MM.1S (cell line): ENCODE results near the gene NEUROD4.

Experiments
- DNase-seq: peaks from one replicate; pipeline ENCODE4 v3.0.0-alpha.2; 2015
- H2AFZ ChIP-seq: fragments of 300-600 bp; sonication (generic); 2 replicates; pipeline ENCODE4 v1.6.0; 2016; ENCODE audit warnings: antibody characterized with exemption, low read length
- H3F3A ChIP-seq: fragments of 300-600 bp; sonication (generic); 2 replicates; pipeline ENCODE4 v1.6.1; 2016; ENCODE audit warnings: mild to moderate bottlenecking, antibody characterized with exemption, low read length, moderate library complexity, mixed read lengths; ENCODE audit not compliant: insufficient read depth
- H3K27ac ChIP-seq: fragments of 300-600 bp; sonication (generic); 2 replicates; pipeline ENCODE4 v1.5.1; 2016; ENCODE audit warnings: mild to moderate bottlenecking, low read length
- H3K27me3 ChIP-seq: fragments of 300-600 bp; sonication (generic); replicated peaks from 2 replicates; pipeline ENCODE4 v1.6.0; 2016; ENCODE audit warnings: low read length; ENCODE audit not compliant: insufficient read depth
- H3K36me3 ChIP-seq: fragments of 300-600 bp; sonication (generic); replicated peaks from 2 replicates; pipeline ENCODE4 v1.6.1; 2016; ENCODE audit warnings: mild to moderate bottlenecking, low read length, mixed read lengths; ENCODE audit not compliant: insufficient read depth
- H3K4me1 ChIP-seq: fragments of 300-600 bp; sonication (generic); 2 replicates; pipeline ENCODE4 v1.6.1; 2016; ENCODE audit warnings: low read length, mixed read lengths
- H3K4me2 ChIP-seq: fragments of 300-600 bp; sonication (generic); 2 replicates; pipeline ENCODE4 v1.6.0; 2016; ENCODE audit warnings: low read depth, low read length
- H3K4me3 ChIP-seq: fragments of 300-600 bp; sonication (generic); 2 replicates; pipeline ENCODE4 v1.5.1; 2016; ENCODE audit warnings: low read length, mixed read lengths
- H3K79me2 ChIP-seq: fragments of 300-600 bp; sonication (generic); 2 replicates; pipeline ENCODE4 v1.6.1; 2016; ENCODE audit warnings: mixed run types, low read length, mixed read lengths
- H3K9ac ChIP-seq: fragments of 300-600 bp; sonication (generic); 2 replicates; pipeline ENCODE4 v1.6.1; 2016; ENCODE audit warnings: low read length, mixed read lengths
- H3K9me2 ChIP-seq: fragments of 300-600 bp; sonication (generic); replicated peaks from 2 replicates; pipeline ENCODE4 v1.6.1; 2016; ENCODE audit warnings: mild to moderate bottlenecking, low read length, mixed read lengths; ENCODE audit not compliant: insufficient read depth
- H3K9me3 ChIP-seq: fragments of 300-600 bp; sonication (generic); replicated peaks from 2 replicates; pipeline ENCODE4 v1.6.1; 2016; ENCODE audit warnings: mild to moderate bottlenecking, low read length, mixed read lengths; ENCODE audit not compliant: insufficient read depth
- H4K20me1 ChIP-seq: fragments of 300-600 bp; sonication (generic); 2 replicates; pipeline ENCODE4 v1.6.1; 2016; ENCODE audit warnings: mild to moderate bottlenecking, low read length, moderate library complexity, mixed read lengths; ENCODE audit not compliant: insufficient read depth
- EZH2 ChIP-seq: fragments of 300-600 bp; sonication (generic); optimal IDR thresholded peaks from 2 replicates; pipeline ENCODE3; 2017; ENCODE audit warnings: low read depth, mild to moderate bottlenecking, antibody characterized with exemption, low read length, mixed read lengths
- EZH2phosphoT487 ChIP-seq: fragments of 300-600 bp; sonication (generic); IDR thresholded peaks from 2 replicates; pipeline ENCODE4 v1.6.1; 2018; ENCODE audit warnings: antibody characterized with exemption, low read length
- TF ChIP-seq, protein P1 (sequence below): fragments of 300-600 bp; sonication (generic); IDR thresholded peaks from 2 replicates; pipeline ENCODE4 v1.5.1; 2016; ENCODE audit warnings: antibody characterized with exemption, low read length, mixed read lengths

NEUROD4 gene

DNA sequence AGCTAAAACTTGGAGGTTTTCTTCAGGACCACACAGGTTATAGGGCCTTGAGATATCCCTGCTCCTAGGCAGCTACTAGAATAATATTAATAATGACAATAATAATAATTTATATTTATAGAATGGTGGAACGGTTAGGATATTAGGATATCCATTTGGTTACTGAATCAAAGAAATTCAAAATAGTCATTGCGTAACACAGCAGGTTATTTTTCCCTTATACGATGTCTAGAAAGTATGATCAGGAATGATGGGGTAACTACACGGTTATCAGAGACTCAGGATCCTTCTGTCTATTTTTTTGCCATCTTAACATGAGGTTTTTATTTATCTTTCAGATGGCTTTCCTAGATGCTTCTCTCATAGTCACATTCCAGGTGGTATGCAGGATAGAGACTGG, 39.0 kb downstream of the NEUROD4 start:
- H3K9me3 ChIP-seq = no peaks in the 10 kb centered on the region
- no peaks in the 10 kb centered on the region for H3K79me2 ChIP-seq
- H3K9ac ChIP-seq = no peak overlapping the region
- peaks cover 13% of the 10 kb centered on the region for H3F3A ChIP-seq
- TF ChIP-seq EZH2 (no peak), EZH2phosphoT487 (no peak)
- TF ChIP-seq, protein P1, sequence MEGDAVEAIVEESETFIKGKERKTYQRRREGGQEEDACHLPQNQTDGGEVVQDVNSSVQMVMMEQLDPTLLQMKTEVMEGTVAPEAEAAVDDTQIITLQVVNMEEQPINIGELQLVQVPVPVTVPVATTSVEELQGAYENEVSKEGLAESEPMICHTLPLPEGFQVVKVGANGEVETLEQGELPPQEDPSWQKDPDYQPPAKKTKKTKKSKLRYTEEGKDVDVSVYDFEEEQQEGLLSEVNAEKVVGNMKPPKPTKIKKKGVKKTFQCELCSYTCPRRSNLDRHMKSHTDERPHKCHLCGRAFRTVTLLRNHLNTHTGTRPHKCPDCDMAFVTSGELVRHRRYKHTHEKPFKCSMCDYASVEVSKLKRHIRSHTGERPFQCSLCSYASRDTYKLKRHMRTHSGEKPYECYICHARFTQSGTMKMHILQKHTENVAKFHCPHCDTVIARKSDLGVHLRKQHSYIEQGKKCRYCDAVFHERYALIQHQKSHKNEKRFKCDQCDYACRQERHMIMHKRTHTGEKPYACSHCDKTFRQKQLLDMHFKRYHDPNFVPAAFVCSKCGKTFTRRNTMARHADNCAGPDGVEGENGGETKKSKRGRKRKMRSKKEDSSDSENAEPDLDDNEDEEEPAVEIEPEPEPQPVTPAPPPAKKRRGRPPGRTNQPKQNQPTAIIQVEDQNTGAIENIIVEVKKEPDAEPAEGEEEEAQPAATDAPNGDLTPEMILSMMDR = no peak
- no peaks in the 10 kb centered on the region for H3K36me3 ChIP-seq
- H4K20me1 ChIP-seq = no peaks in the 10 kb centered on the region
- H3K4me2 ChIP-seq = no peak overlapping the region
- H3K27me3 ChIP-seq = no peaks in the 10 kb centered on the region
- no peak for DNase-seq
- no peaks in the 10 kb centered on the region for H3K9me2 ChIP-seq
- H3K4me3 ChIP-seq = no peak overlapping the region
- no peak overlapping the region for H3K27ac ChIP-seq
- peaks cover 28% of the 10 kb centered on the region for H3K4me1 ChIP-seq
- H2AFZ ChIP-seq = no peak overlapping the region

DNA sequence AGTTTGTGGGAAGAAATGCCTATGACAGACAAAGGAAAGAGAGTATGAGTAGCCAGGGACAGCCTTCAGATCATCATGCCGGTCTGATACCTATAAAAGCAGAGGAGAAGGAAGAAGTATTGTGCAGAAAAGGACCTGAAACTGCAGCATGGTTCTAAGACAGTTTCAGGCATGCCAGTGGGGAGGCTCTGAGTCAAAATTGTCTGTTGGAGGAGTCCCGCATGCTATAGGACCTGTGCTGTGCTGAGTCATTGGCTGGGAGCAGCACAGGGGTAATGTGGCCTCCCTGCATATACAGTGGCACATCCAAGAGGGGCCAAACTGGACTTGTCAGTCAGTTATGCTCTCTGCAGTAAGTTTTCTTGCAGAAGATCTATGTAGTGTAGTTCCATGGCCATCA, 40.7 kb downstream of the NEUROD4 start:
- Histone ChIP-seq H3K27ac (peak overlapping the region; percentile 57), H3K4me3 (0 out of 2 replicates have a peak overlapping the region, but pooled peaks have one; percentile 17), H3F3A (peaks cover 13% of the 10 kb centered on the region), H2AFZ (peak overlapping the region; percentile 51), H3K9me2 (no peaks in the 10 kb centered on the region), H3K9ac (peak overlapping the region; percentile 13; the same call in 1 of the 2 replicates), H3K4me1 (peaks cover 28% of the 10 kb centered on the region), H3K4me2 (peak overlapping the region; percentile 60), H3K9me3 (no peaks in the 10 kb centered on the region), H3K36me3 (no peaks in the 10 kb centered on the region), H4K20me1 (no peaks in the 10 kb centered on the region), H3K27me3 (no peaks in the 10 kb centered on the region), H3K79me2 (no peaks in the 10 kb centered on the region)
- TF ChIP-seq EZH2phosphoT487 = no peak
- TF ChIP-seq EZH2 = no peak
- TF ChIP-seq, protein P1 = no peak
- peak; percentile 88 for DNase-seq

DNA sequence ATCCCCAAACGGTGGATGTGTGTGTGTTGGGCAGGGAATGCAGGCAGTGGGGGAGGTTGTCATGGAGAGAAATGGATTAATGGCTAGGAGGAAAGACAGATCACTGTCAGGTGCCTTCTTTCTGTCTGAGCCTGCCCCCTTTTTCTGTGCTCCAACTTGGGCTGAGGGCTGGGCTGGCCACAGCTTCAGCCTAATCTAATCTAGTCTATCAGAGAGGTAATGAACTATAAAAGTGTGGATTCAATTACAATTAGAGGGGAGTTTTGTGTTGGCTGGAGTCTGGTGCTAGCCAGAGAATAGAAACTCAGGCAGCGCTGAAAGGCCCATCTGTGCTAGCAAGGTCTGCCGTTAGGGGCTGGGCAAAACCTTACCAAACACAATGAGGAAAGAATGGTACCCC, 41.2 kb downstream of the NEUROD4 start:
- H3K9me3 ChIP-seq = no peaks in the 10 kb centered on the region
- peaks cover 28% of the 10 kb centered on the region for H3K4me1 ChIP-seq
- TF ChIP-seq EZH2phosphoT487 (no peak), EZH2 (no peak)
- TF ChIP-seq, protein P1 = no peak
- DNase-seq = no peak
- H3K4me3 ChIP-seq = no peak overlapping the region
- peaks cover 13% of the 10 kb centered on the region for H3F3A ChIP-seq
- H4K20me1 ChIP-seq = no peaks in the 10 kb centered on the region
- H3K36me3 ChIP-seq = no peaks in the 10 kb centered on the region
- H3K27ac ChIP-seq = peak overlapping the region; percentile 57
- peak overlapping the region; percentile 51 for H2AFZ ChIP-seq
- H3K4me2 ChIP-seq = peak overlapping the region; percentile 60
- H3K79me2 ChIP-seq = no peaks in the 10 kb centered on the region
- H3K9me2 ChIP-seq = no peaks in the 10 kb centered on the region
- H3K27me3 ChIP-seq = no peaks in the 10 kb centered on the region
- H3K9ac ChIP-seq = no peak overlapping the region; the same call in 1 of the 2 replicates
